Esophagus muscularis mucosa (tissue), 3 donors: ENCODE measurements around the gene EIF2A.

ENCODE experiments used
- CTCF ChIP-seq, 3 experiments: fragments of 200-600 bp in 2 of 3; fragments of 450-650 bp in 1 of 3; sonication (generic) in 2 of 3; IDR thresholded peaks; one replicate each; pipeline ENCODE4 v1.5.1; 2017 to 2019; ENCODE audit warnings: antibody characterized with exemption in 3 of 3, mild to moderate bottlenecking in 2 of 3, moderate library complexity in 1 of 3
- POLR2A ChIP-seq: fragments of 450-650 bp; IDR thresholded peaks from one replicate; pipeline ENCODE4 v1.6.1; 2017; ENCODE audit warnings: antibody characterized with exemption, moderate library complexity, mild to moderate bottlenecking, low read depth
- POLR2AphosphoS5 ChIP-seq, 2 donors: sonication (generic); formaldehyde crosslinking; IDR thresholded peaks; one replicate each; pipeline ENCODE4 v1.6.1; 2017; ENCODE audit warnings: antibody characterized with exemption in 2 of 2

GRCh38 chr3:150627557-150627956 lies 81.0 kb downstream of the EIF2A start:
- TF ChIP-seq POLR2AphosphoS5 (IDR thresholded peaks at IDR 0.05), result no peak
- no peak for TF ChIP-seq CTCF (IDR thresholded peaks at IDR 0.05)
- no peak for TF ChIP-seq POLR2A
